ENCODE results near the gene ME3.
"Not testable (repeated sequence)": the region's sequence is repeated elsewhere in the genome, so short reads cannot be mapped to it uniquely, and the experiment has no call there.

ME3 gene

DNA sequence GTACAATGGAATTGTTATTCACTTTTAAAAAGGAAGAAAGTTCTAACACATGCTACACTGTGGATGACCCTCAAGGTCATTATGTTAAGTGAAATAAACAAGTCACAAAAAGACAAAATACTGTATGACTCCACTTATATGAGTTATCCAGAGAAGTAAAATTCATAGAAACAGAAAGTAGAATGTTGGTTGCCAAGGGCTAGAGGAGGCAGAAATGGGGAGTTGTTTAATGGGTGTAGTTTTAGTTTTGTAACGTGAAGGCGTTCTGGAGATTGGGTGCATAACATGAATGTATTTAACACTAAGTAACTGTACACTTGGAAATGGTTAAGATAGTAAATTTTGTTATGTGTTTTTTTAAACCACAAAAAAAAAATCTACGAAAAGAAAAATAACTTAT is 253.9 kb downstream of the ME3 start:
- Histone ChIP-seq H3K9ac (ENCODE audit: low read depth, low read length) (no peak overlapping the region), H3K36me3 (ENCODE audit: control insufficient read depth, insufficient read depth, low read length) (no peaks in the 10 kb centered on the region), H3K27me3 (ENCODE audit: control insufficient read depth, insufficient read depth, low read length) (no peaks in the 10 kb centered on the region), H3K4me3 (ENCODE audit: low read depth, low read length) (no peak overlapping the region), H3K9me3 (ENCODE audit: control insufficient read depth, insufficient read depth, low read length) (no peaks in the 10 kb centered on the region), H3K4me1 (ENCODE audit: control insufficient read depth, insufficient read depth, low read length) (no peaks in the 10 kb centered on the region)

DNA sequence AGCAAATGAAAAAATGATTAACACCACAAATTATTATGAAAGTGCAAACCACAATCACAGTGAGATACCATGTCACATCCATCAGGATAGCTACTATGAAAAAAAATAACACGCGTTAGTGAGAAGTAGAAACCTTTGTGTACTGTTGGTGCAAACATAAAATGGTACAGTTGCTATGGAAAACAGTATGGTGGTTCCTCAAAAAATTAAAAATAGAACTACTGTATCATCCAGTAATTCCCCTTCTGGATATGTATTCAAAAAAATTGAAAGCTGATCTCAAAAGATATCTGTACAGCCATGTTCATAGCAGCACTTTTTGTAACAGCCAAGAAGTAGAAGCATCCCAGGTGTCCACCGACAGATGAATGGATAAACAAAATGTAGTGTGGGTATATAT is 254.3 kb downstream of the ME3 start:
- H3K9ac ChIP-seq (ENCODE audit: low read depth, low read length), result no peak overlapping the region
- H3K9me3 ChIP-seq (ENCODE audit: control insufficient read depth, insufficient read depth, low read length), result no peaks in the 10 kb centered on the region
- no peaks in the 10 kb centered on the region for H3K27me3 ChIP-seq (ENCODE audit: control insufficient read depth, insufficient read depth, low read length)
- no peaks in the 10 kb centered on the region for H3K4me1 ChIP-seq (ENCODE audit: control insufficient read depth, insufficient read depth, low read length)
- no peak overlapping the region for H3K4me3 ChIP-seq (ENCODE audit: low read depth, low read length)
- H3K36me3 ChIP-seq (ENCODE audit: control insufficient read depth, insufficient read depth, low read length), result no peaks in the 10 kb centered on the region

DNA sequence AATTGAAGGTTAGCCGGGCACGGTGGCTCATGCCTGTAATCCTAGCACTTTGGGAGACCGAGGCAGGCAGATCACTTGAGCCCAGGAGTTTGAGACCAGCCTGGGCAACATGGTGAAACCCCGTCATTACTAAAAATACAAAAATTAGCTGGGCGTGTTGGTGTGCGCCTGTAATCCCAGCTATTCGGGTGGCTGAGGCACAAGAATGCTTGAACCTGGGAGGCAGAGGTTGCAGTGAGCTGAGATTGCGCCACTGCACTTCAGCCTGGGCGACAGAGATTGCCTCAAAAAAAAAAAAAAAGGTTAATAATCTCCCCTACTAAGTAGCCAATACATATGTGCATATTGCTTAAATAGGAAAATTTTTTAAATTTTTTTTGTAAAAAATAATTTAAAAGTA is 255.5 kb downstream of the ME3 start:
- not testable (repeated sequence) for H3K36me3 ChIP-seq (ENCODE audit: control insufficient read depth, insufficient read depth, low read length); H3K9me3 ChIP-seq (ENCODE audit: control insufficient read depth, insufficient read depth, low read length); H3K4me1 ChIP-seq (ENCODE audit: control insufficient read depth, insufficient read depth, low read length); H3K4me3 ChIP-seq (ENCODE audit: low read depth, low read length); H3K9ac ChIP-seq (ENCODE audit: low read depth, low read length); H3K27me3 ChIP-seq (ENCODE audit: control insufficient read depth, insufficient read depth, low read length)

DNA sequence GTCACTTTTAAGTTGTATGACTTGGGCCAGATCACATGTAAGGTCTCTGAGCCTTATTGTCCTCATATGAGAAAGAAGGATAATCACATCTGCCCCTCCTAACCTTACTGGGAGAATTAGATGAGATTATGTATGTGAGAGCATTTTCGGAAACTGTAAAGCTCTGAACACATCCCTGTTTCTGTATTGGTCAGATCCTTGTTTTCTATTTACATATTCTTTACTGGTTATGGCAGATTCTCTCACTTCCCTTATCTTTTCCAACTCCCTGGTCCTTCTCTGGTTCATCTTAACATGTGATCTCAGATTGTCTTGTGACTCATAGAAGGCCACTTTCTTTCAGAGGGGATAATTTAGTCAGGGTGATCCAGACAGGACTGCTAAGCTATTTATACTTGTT is 255.9 kb downstream of the ME3 start:
- Histone ChIP-seq H3K9me3 (ENCODE audit: control insufficient read depth, insufficient read depth, low read length) (no peaks in the 10 kb centered on the region), H3K36me3 (ENCODE audit: control insufficient read depth, insufficient read depth, low read length) (no peaks in the 10 kb centered on the region), H3K9ac (ENCODE audit: low read depth, low read length) (no peak overlapping the region), H3K4me3 (ENCODE audit: low read depth, low read length) (no peak overlapping the region), H3K27me3 (ENCODE audit: control insufficient read depth, insufficient read depth, low read length) (no peaks in the 10 kb centered on the region), H3K4me1 (ENCODE audit: control insufficient read depth, insufficient read depth, low read length) (no peaks in the 10 kb centered on the region)

DNA sequence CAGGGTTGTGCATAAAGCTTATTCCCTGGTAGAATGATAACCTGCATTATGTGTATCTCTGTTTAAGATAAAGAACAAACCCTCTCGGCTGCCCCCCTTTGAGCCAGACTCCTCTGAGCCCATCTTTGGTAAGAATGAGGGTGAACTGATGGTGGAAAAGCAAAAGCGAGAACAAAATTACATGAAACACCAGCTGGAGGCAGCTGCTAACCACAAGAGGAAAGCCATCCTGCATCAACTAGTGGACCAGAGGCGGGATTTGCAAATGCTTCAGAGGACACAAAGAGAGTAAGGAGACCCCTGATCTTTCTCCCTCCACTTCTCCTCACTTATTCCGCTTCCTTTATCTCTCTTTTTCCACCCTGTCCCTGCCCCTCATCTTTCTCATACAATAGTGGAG is 257.4 kb downstream of the ME3 start:
- Histone ChIP-seq H3K27me3 (ENCODE audit: control insufficient read depth, insufficient read depth, low read length) (no peaks in the 10 kb centered on the region), H3K9ac (ENCODE audit: low read depth, low read length) (no peak overlapping the region), H3K4me1 (ENCODE audit: control insufficient read depth, insufficient read depth, low read length) (no peaks in the 10 kb centered on the region), H3K36me3 (ENCODE audit: control insufficient read depth, insufficient read depth, low read length) (no peaks in the 10 kb centered on the region), H3K4me3 (ENCODE audit: low read depth, low read length) (no peak overlapping the region), H3K9me3 (ENCODE audit: control insufficient read depth, insufficient read depth, low read length) (no peaks in the 10 kb centered on the region)

DNA sequence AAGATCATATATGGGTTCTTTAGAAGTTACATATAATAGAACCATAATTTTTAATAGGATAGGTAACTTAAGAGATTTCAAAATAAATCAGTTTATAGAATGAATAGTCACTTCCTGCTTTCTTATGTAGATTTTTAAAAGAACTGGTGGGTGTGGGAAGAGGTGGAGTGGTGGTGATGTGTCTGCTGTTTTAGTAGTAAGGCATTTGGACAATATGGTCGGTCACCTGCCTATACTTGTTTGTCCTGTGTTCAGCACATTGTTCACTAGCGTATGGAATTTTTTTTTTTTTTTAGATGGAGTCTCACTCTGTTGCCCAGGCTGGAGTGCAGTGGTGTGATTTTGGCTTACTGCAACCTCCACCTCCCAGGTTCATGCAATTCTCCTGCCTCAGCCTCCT is 258.4 kb downstream of the ME3 start:
- H3K4me3 ChIP-seq (ENCODE audit: low read depth, low read length), result no peak overlapping the region
- no peaks in the 10 kb centered on the region for H3K9me3 ChIP-seq (ENCODE audit: control insufficient read depth, insufficient read depth, low read length)
- H3K36me3 ChIP-seq (ENCODE audit: control insufficient read depth, insufficient read depth, low read length), result no peaks in the 10 kb centered on the region
- no peaks in the 10 kb centered on the region for H3K4me1 ChIP-seq (ENCODE audit: control insufficient read depth, insufficient read depth, low read length)
- H3K27me3 ChIP-seq (ENCODE audit: control insufficient read depth, insufficient read depth, low read length), result no peaks in the 10 kb centered on the region
- no peak overlapping the region for H3K9ac ChIP-seq (ENCODE audit: low read depth, low read length)

DNA sequence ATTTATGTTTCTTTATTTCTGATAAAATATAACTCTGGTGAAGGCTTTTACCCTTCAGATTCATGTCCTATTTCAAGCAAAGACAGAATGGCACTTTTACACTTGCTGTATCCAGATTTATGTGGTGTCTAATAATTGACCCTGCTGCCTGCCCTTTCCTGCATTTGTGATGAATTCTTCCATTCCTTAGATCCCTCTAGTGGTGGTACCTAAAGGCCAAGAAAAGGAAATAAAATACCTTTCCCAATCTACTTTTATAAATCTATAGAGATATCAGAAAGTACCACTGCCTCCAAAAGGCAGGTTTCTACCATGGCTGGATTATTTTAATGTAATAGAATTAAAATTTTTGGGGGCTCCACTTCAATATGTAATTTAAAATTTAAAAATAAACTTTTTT is 263.6 kb downstream of the ME3 start:
- no peak overlapping the region for H3K4me3 ChIP-seq (ENCODE audit: low read depth, low read length)
- H3K9ac ChIP-seq (ENCODE audit: low read depth, low read length), result no peak overlapping the region
- H3K4me1 ChIP-seq (ENCODE audit: control insufficient read depth, insufficient read depth, low read length), result no peaks in the 10 kb centered on the region
- no peaks in the 10 kb centered on the region for H3K9me3 ChIP-seq (ENCODE audit: control insufficient read depth, insufficient read depth, low read length)
- H3K36me3 ChIP-seq (ENCODE audit: control insufficient read depth, insufficient read depth, low read length), result no peaks in the 10 kb centered on the region
- H3K27me3 ChIP-seq (ENCODE audit: control insufficient read depth, insufficient read depth, low read length), result no peaks in the 10 kb centered on the region

DNA sequence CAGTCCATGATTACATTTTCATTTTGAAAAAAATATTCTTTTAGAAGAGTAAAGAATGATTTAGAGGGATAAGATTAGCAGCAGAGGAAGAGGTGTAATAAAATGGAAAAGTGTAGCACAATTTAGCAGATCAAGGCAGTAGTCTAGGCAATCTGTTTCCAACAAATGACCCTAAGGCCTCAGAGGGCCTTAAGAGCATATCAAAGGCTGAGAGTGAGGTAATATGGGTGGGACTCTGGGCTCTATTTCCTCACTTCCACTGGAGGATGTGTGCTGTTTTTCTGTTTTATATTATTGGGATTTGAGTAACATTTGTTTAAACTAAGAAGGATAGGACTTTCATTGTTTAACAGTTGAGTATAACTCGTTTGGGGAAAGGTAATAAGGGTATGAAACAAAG is 269.0 kb downstream of the ME3 start:
- Histone ChIP-seq H3K27me3 (ENCODE audit: control insufficient read depth, insufficient read depth, low read length) (no peaks in the 10 kb centered on the region), H3K9me3 (ENCODE audit: control insufficient read depth, insufficient read depth, low read length) (no peaks in the 10 kb centered on the region), H3K4me1 (ENCODE audit: control insufficient read depth, insufficient read depth, low read length) (no peaks in the 10 kb centered on the region), H3K9ac (ENCODE audit: low read depth, low read length) (no peak overlapping the region), H3K4me3 (ENCODE audit: low read depth, low read length) (no peak overlapping the region), H3K36me3 (ENCODE audit: control insufficient read depth, insufficient read depth, low read length) (no peaks in the 10 kb centered on the region)

DNA sequence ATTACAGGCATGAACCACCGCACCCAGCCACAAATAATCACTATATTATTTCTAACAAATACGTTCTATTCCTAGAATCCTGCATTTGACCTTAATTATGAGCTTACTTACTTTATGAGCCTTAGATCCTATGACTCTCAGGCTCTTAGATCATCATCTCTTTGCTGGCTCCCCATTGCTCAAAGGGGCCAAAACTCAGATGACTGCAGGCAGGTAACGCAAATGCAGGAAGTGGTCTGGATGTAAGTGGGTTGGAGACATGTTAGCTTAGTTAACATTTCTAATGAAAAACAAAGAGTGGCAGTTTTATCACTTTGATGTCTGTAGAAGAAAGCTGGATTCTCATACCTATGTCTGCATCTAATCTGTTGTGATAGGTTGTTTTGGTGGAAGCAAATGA is 274.3 kb downstream of the ME3 start:
- Histone ChIP-seq H3K4me3 (ENCODE audit: low read depth, low read length) (no peak overlapping the region), H3K4me1 (ENCODE audit: control insufficient read depth, insufficient read depth, low read length) (peaks cover 4% of the 10 kb centered on the region), H3K9ac (ENCODE audit: low read depth, low read length) (no peak overlapping the region), H3K27me3 (ENCODE audit: control insufficient read depth, insufficient read depth, low read length) (no peaks in the 10 kb centered on the region), H3K36me3 (ENCODE audit: control insufficient read depth, insufficient read depth, low read length) (no peaks in the 10 kb centered on the region), H3K9me3 (ENCODE audit: control insufficient read depth, insufficient read depth, low read length) (no peaks in the 10 kb centered on the region)

DNA sequence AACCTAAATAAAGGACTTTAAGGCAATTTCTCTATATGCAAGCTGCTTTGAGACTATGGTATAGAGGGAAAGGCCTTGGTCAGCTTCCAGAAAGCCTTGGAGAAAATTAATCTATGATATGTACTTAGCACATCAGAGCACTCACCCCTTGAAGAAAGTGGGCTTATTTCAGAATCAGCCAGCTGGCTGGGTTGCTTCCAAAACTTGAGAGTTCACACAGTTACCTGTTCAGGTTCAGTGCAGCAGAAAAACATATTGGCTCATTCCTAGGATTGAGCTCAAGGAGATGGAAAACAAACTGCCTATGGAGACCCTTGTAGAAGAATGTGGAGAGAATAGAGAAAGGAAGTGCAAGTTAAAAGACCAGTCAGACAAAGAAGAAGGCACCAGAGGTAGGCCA is 275.1 kb downstream of the ME3 start:
- Histone ChIP-seq H3K9ac (ENCODE audit: low read depth, low read length) (no peak overlapping the region), H3K4me1 (ENCODE audit: control insufficient read depth, insufficient read depth, low read length) (peaks cover 4% of the 10 kb centered on the region), H3K9me3 (ENCODE audit: control insufficient read depth, insufficient read depth, low read length) (no peaks in the 10 kb centered on the region), H3K27me3 (ENCODE audit: control insufficient read depth, insufficient read depth, low read length) (no peaks in the 10 kb centered on the region), H3K4me3 (ENCODE audit: low read depth, low read length) (no peak overlapping the region), H3K36me3 (ENCODE audit: control insufficient read depth, insufficient read depth, low read length) (no peaks in the 10 kb centered on the region)

DNA sequence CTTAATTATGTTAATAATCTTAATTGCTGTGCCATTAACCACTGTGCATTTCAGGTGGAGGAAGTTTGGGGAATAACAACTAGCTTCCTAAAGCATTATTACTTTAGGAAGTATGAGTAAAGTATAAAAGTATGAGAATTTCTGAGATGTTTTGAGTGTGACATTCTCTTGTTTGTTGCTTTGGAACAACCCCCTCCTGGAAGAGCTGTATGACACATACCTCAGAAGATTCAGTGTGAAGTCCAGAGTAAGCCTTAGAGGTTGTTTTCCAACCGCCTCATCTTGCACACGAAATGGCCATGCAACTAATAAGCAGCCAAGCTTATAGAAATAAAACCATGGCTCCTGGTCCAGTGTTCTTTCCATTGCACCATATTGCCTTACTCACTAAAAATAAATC is 276.0 kb downstream of the ME3 start:
- no peaks in the 10 kb centered on the region for H3K27me3 ChIP-seq (ENCODE audit: control insufficient read depth, insufficient read depth, low read length)
- no peak overlapping the region for H3K4me3 ChIP-seq (ENCODE audit: low read depth, low read length)
- H3K4me1 ChIP-seq (ENCODE audit: control insufficient read depth, insufficient read depth, low read length), result peaks cover 4% of the 10 kb centered on the region
- H3K9ac ChIP-seq (ENCODE audit: low read depth, low read length), result no peak overlapping the region
- no peaks in the 10 kb centered on the region for H3K36me3 ChIP-seq (ENCODE audit: control insufficient read depth, insufficient read depth, low read length)
- no peaks in the 10 kb centered on the region for H3K9me3 ChIP-seq (ENCODE audit: control insufficient read depth, insufficient read depth, low read length)

DNA sequence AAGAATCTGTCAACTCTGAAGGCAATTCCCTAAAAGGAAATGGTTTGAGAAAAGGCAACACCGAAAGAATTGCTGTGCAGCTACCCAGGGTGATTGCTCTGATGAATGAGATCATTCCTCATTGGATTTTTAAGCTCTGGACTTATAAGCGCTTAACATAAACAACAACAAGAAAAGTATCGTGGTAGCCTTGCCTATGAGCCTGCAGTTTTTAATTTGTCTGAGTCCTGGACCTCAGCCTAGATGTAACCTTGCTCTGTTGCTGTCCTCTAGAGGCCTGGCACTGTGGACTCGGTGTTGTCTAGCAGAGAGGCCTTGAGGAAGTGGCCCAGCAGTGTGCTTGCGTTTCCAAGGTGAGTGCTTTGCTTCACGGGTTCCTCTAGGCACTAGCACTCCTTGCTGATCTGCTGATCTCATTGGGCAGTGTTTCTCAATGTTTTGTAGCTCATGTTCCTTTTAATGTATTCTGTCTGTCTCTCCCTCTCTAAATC is 277.3 kb downstream of the ME3 start:
- Histone ChIP-seq H3K36me3 (ENCODE audit: control insufficient read depth, insufficient read depth, low read length) (no peaks in the 10 kb centered on the region), H3K4me1 (ENCODE audit: control insufficient read depth, insufficient read depth, low read length) (peaks cover 4% of the 10 kb centered on the region), H3K9ac (ENCODE audit: low read depth, low read length) (no peak overlapping the region), H3K9me3 (ENCODE audit: control insufficient read depth, insufficient read depth, low read length) (no peaks in the 10 kb centered on the region), H3K27me3 (ENCODE audit: control insufficient read depth, insufficient read depth, low read length) (no peaks in the 10 kb centered on the region), H3K4me3 (ENCODE audit: low read depth, low read length) (no peak overlapping the region)

Measured in iPS-15b (cell line).